K562 (cell line): ENCODE data around the gene HCFC1R1. TPM values are rescaled to one million over a fixed set of nuclear protein-coding genes. Genes with fewer than 3 reads are reported as not detected.

Experiments
- CHD7 ChIP-seq: fragments of 200-600 bp; sonication (generic); IDR thresholded peaks from one replicate; pipeline ENCODE4 v1.6.1; 2012; ENCODE audit warnings: mild to moderate bottlenecking, low read depth, low read length, inconsistent platforms
- DLX4 ChIP-seq: fragments of 250-450 bp; sonication (Bioruptor Pico); IDR thresholded peaks from 2 replicates; pipeline ENCODE4 v1.6.1; 2021; ENCODE audit warnings: mild to moderate bottlenecking
- GTF2B ChIP-seq: IDR thresholded peaks from 2 replicates; pipeline ENCODE4 v1.6.1; 2011; ENCODE audit not compliant: insufficient read length; ENCODE audit errors: extremely low read depth
- NRF1 ChIP-seq, 2 experiments: fragments of 450-650 bp; IDR thresholded peaks in 1 of 2; conservative IDR thresholded peaks in 1 of 2; 2 replicates each; pipeline ENCODE4 v1.6.1; 2014; ENCODE audit warnings: mild to moderate bottlenecking in 2 of 2
- TCF7 ChIP-seq: sonication (generic); IDR thresholded peaks from 2 replicates; pipeline ENCODE4 v1.6.1; 2016; ENCODE audit warnings: antibody characterized with exemption, borderline replicate concordance
- ZFX ChIP-seq: sonication (generic); formaldehyde crosslinking; IDR thresholded peaks from 2 replicates; pipeline ENCODE4 v1.8.0; 2022; ENCODE audit warnings: mild to moderate bottlenecking, missing genetic modification reagents, moderate library complexity
- ZNF121 ChIP-seq: sonication (generic); formaldehyde crosslinking; conservative IDR thresholded peaks from 2 replicates; pipeline ENCODE4 v1.8.0; 2022; ENCODE audit warnings: missing genetic modification reagents
- ZNF232 ChIP-seq: sonication (generic); formaldehyde crosslinking; IDR thresholded peaks from 2 replicates; pipeline ENCODE4 v1.8.0; 2022; ENCODE audit warnings: mild to moderate bottlenecking, missing genetic modification reagents
- ZNF395 ChIP-seq: fragments of 200-800 bp; sonication (Bioruptor generic); IDR thresholded peaks from 2 replicates; pipeline ENCODE4 v1.6.1; 2017; ENCODE audit warnings: missing genetic modification characterization, missing compliant biosample characterization
- polyA plus RNA-seq, 8 experiments: library from polyadenylated mRNA; depleted of rRNA in 4 of 8; stranded (reverse) in 5 of 8; unstranded in 3 of 8; fragments of >200 nt; fragmentation: Nextera tagmentation in 2 of 8; fragmentation: Illumina TruSeq in 1 of 8; extraction: Ambion mirVana in 2 of 8; extraction: Trizol in 1 of 8; gene quantifications; 2 replicates each; pipeline versions ENCODE4 v1.2.1 to v1.2.3, GENCODE V29; 2011 to 2014; ENCODE audit warnings: inconsistent platforms in 1 of 8, missing spikeins in 1 of 8
- total RNA-seq, 7 experiments: library from RNA; depleted of rRNA in 6 of 7; stranded (reverse); fragments of >200 nt in 6 of 7; fragmentation: Illumina TruSeq in 2 of 7; extraction: Trizol in 2 of 7; gene quantifications; 2 replicates each; pipeline versions ENCODE4 v1.2.1 to v1.2.3, GENCODE V29; 2011 to 2021; ENCODE audit warnings: low replicate concordance in 1 of 7
- TF ChIP-seq, protein P1 (sequence below), 2 experiments: fragments of 450-650 bp; conservative IDR thresholded peaks; 2 replicates each; pipeline ENCODE4 v1.6.1; 2017; ENCODE audit warnings: mild to moderate bottlenecking in 2 of 2, moderate library complexity in 2 of 2

HCFC1R1 gene
- total and polyA plus RNA-seq, 9 of the 15 experiments (the other 6 are each of a cell fraction or from before 2014, with no cell fraction given) = 2.2 to 29.0 (median 11.2) TPM

DNA sequence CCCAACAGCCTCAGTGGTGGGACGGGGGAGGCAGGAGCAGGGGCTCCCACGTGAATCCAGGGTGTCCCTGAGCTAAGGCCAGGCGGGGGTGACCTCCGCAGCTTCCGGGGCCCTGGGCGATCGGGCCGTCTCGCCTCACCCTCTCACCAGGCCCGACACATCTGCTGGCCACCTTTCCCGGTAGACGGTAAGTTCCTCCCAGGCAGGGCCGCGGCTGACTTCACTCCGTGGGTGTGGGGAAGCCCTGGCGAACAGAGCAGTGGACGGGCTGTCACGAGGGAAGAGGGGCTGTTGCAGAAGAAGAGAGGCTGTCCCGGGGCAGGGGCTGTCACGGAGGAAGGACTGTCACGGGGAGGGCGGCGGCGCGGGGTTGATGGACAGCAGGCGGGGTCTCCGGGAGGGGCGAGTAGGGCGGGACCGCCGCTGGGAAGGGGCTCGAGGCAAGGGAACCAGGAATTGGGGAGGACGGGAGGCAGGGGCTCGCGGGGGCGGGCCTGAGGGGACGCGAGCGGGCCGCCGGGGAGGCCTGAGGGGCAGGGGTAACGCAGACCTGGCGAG is 44.0 kb downstream of the HCFC1R1 start (continued):
- no peak for TF ChIP-seq TCF7
- TF ChIP-seq ZFX (CRISPR knock-in tag) = no peak
- TF ChIP-seq DLX4 (CRISPR knock-in tag) = no peak
- 0 out of 2 replicates have a peak, but pooled peaks have one; percentile 2 for TF ChIP-seq ZNF395 (CRISPR knock-in tag)
- TF ChIP-seq CHD7 = no peak
- TF ChIP-seq NRF1 (conservative IDR thresholded peaks at IDR 0.05 in 1 of 2, IDR thresholded peaks at IDR 0.05 in 1 of 2) = no peak
- TF ChIP-seq, protein P1, sequence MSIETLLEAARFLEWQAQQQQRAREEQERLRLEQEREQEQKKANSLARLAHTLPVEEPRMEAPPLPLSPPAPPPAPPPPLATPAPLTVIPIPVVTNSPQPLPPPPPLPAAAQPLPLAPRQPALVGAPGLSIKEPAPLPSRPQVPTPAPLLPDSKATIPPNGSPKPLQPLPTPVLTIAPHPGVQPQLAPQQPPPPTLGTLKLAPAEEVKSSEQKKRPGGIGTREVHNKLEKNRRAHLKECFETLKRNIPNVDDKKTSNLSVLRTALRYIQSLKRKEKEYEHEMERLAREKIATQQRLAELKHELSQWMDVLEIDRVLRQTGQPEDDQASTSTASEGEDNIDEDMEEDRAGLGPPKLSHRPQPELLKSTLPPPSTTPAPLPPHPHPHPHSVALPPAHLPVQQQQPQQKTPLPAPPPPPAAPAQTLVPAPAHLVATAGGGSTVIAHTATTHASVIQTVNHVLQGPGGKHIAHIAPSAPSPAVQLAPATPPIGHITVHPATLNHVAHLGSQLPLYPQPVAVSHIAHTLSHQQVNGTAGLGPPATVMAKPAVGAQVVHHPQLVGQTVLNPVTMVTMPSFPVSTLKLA (conservative IDR thresholded peaks at IDR 0.05) = peak in 1 of 2 experiments; percentile 54; a peak in 1 of 4 replicates
- no peak for TF ChIP-seq ZNF121 (CRISPR knock-in tag)
- no peak for TF ChIP-seq ZNF232
- no peak for TF ChIP-seq GTF2B
